Endothelial cell of umbilical vein (primary cell): ENCODE results near the gene MAP1B. TPM values are rescaled to one million over a fixed set of nuclear protein-coding genes. Genes with fewer than 3 reads are reported as not detected.

ENCODE experiments used
- BruUV-seq: library from RNA; stranded (reverse); fragments of 400-500 nt; replicated peaks from 2 replicates; lab custom pipeline; 2021; lab: Mats Ljungman, UMichigan
- CTCF ChIA-PET: fragments of 300-600, 350-600 bp; sonication (Branson Sonifier 250); formaldehyde crosslinking; loops from one replicate; lab custom pipeline; 2021; ENCODE audit warnings: antibody characterized with exemption, inconsistent platforms; lab: Charles Lee
- POLR2A ChIA-PET: fragments of 300-600, 350-600 bp; sonication (Branson Sonifier 250); formaldehyde crosslinking; loops from one replicate; lab custom pipeline; 2021; ENCODE audit warnings: antibody characterized with exemption, inconsistent platforms; lab: Charles Lee
- DNase-seq: peaks from one replicate; pipeline ENCODE4 v3.0.0-alpha.2; 2011; ENCODE audit warnings: low read depth, low spot score
- FAIRE-seq: peaks from 2 replicates; lab custom pipeline; 2011; peaks lifted over from hg19 to GRCh38; lab: Jason Lieb, UNC
- H2AFZ ChIP-seq: 2 replicates; pipeline ENCODE4 v1.6.0; 2012; ENCODE audit warnings: low read depth, low read length, control low read depth, inconsistent platforms
- H3K27ac ChIP-seq: 2 replicates; pipeline ENCODE4 v1.5.1; 2011; ENCODE audit warnings: low read depth, mild to moderate bottlenecking, control low read depth, low read length, moderate library complexity; ENCODE audit not compliant: insufficient read depth
- H3K27me3 ChIP-seq, 2 experiments: 2 replicates each; pipeline versions ENCODE4 v1.6.0 to v1.6.1; 2011; ENCODE audit warnings: low read length in 2 of 2, mixed read lengths in 1 of 2; ENCODE audit not compliant: control insufficient read depth in 2 of 2, insufficient read depth in 2 of 2
- H3K36me3 ChIP-seq, 2 experiments: 2 replicates in 1 of 2; 3 replicates in 1 of 2; pipeline ENCODE4 v1.5.1; 2011; ENCODE audit warnings: low read length in 2 of 2, mild to moderate bottlenecking in 1 of 2, moderate library complexity in 1 of 2; ENCODE audit not compliant: control insufficient read depth in 2 of 2, insufficient read depth in 2 of 2; ENCODE audit errors: extremely low read depth in 1 of 2
- H3K4me1 ChIP-seq: 3 replicates; pipeline ENCODE4 v1.5.1; 2011; ENCODE audit warnings: mild to moderate bottlenecking, low read length; ENCODE audit not compliant: control insufficient read depth, insufficient read depth; ENCODE audit errors: extremely low read depth
- H3K4me2 ChIP-seq: 2 replicates; pipeline ENCODE4 v1.6.1; 2011; ENCODE audit warnings: low read length, control low read depth, mixed read lengths; ENCODE audit not compliant: insufficient read depth
- H3K4me3 ChIP-seq, 3 experiments: fragments of 200-600 bp in 1 of 3; sonication (generic), shearing (Covaris generic) in 1 of 3; replicated peaks in 1 of 3; 2 replicates each; pipeline ENCODE4 v1.5.1; 2011 to 2016; ENCODE audit warnings: control low read depth in 3 of 3, low read length in 3 of 3, mild to moderate bottlenecking in 2 of 3, inconsistent platforms in 1 of 3, low read depth in 1 of 3, moderate library complexity in 1 of 3; ENCODE audit not compliant: insufficient read depth in 1 of 3
- H3K79me2 ChIP-seq: 2 replicates; pipeline ENCODE4 v1.6.0; 2012; ENCODE audit warnings: low read length, inconsistent platforms; ENCODE audit not compliant: control insufficient read depth, insufficient read depth
- H3K9ac ChIP-seq: replicated peaks from 2 replicates; pipeline ENCODE3; 2011; ENCODE audit warnings: low read length, control low read depth; ENCODE audit not compliant: insufficient read depth; ENCODE audit errors: extremely low read depth
- H3K9me1 ChIP-seq: replicated peaks from 3 replicates; pipeline ENCODE4 v1.6.0; 2011; ENCODE audit warnings: mild to moderate bottlenecking, low read length; ENCODE audit not compliant: control insufficient read depth, insufficient read depth; ENCODE audit errors: extremely low read depth
- H3K9me3 ChIP-seq: replicated peaks from 2 replicates; pipeline ENCODE4 v1.5.1; 2012; ENCODE audit warnings: low read length, inconsistent platforms; ENCODE audit not compliant: control insufficient read depth, insufficient read depth
- H4K20me1 ChIP-seq: replicated peaks from 2 replicates; pipeline ENCODE3; 2011; ENCODE audit warnings: mild to moderate bottlenecking, low read length; ENCODE audit not compliant: control insufficient read depth, insufficient read depth; ENCODE audit errors: extremely low read depth
- CTCF ChIP-seq, 2 donors: IDR thresholded peaks; 1 replicate in 1 of 2; 2 replicates in 1 of 2; pipeline ENCODE4 v1.5.1; 2011; ENCODE audit warnings: low read length in 2 of 2, mild to moderate bottlenecking in 2 of 2, moderate library complexity in 2 of 2, control low read depth in 1 of 2, inconsistent platforms in 1 of 2, low read depth in 1 of 2; ENCODE audit not compliant: insufficient read depth in 1 of 2; ENCODE audit errors: extremely low read depth in 1 of 2
- EZH2 ChIP-seq: IDR thresholded peaks from 2 replicates; pipeline ENCODE4 v1.6.1; 2012; ENCODE audit warnings: borderline replicate concordance, low read depth, mild to moderate bottlenecking, moderate library complexity, low read length, inconsistent platforms; ENCODE audit not compliant: severe bottlenecking
- FOS ChIP-seq: IDR thresholded peaks from 2 replicates; pipeline ENCODE4 v1.6.1; 2011; ENCODE audit warnings: mild to moderate bottlenecking, low read length, moderate library complexity, borderline replicate concordance; ENCODE audit not compliant: insufficient read depth
- GATA2 ChIP-seq: IDR thresholded peaks from 2 replicates; pipeline ENCODE4 v1.7.0; 2011; ENCODE audit warnings: low read depth, mild to moderate bottlenecking, moderate library complexity, mixed read lengths, low read length; ENCODE audit not compliant: insufficient read length, insufficient read depth
- JUN ChIP-seq: IDR thresholded peaks from 2 replicates; pipeline ENCODE4 v1.6.1; 2011; ENCODE audit warnings: borderline replicate concordance, low read depth; ENCODE audit not compliant: insufficient read length, insufficient read depth
- MAX ChIP-seq: IDR thresholded peaks from 2 replicates; pipeline ENCODE4 v1.6.1; 2011; ENCODE audit not compliant: insufficient read depth, insufficient read length
- MYC ChIP-seq: IDR thresholded peaks from one replicate; pipeline ENCODE4 v1.6.1; 2011; ENCODE audit warnings: mild to moderate bottlenecking, low read depth, low read length
- POLR2A ChIP-seq: IDR thresholded peaks from 2 replicates; pipeline ENCODE4 v1.6.1; 2012; ENCODE audit warnings: low read depth, mild to moderate bottlenecking, control low read depth, low read length
- POLR2AphosphoS5 ChIP-seq: IDR thresholded peaks from 2 replicates; pipeline ENCODE4 v1.6.1; 2012; ENCODE audit warnings: low read depth, mild to moderate bottlenecking, control low read depth, low read length, moderate library complexity; ENCODE audit not compliant: insufficient read depth
- dilution Hi-C: fragments of 300-500 bp; cut with MboI; formaldehyde crosslinking; loops from one replicate; pipeline ENCODE4 v1.15.0; 2019; ENCODE audit warnings: low sequenced_read_pairs; ENCODE audit not compliant: extremely low pct_ligation_motif_present
- intact Hi-C: fragments of 100-400 bp; cut with micrococcal nuclease; formaldehyde crosslinking; loops from one replicate; pipeline ENCODE4 v1.10.0; 2022
- polyA plus RNA-seq, 4 experiments: library from polyadenylated mRNA; depleted of rRNA in 3 of 4; stranded (reverse) in 3 of 4; unstranded in 1 of 4; fragments of >200 nt; gene quantifications; 2 replicates each; pipeline versions ENCODE4 v1.2.1 to v1.2.3, GENCODE V29; 2011 to 2012; ENCODE audit warnings: missing spikeins in 1 of 4
- total RNA-seq: library from RNA; stranded (reverse); gene quantifications from 2 replicates; pipeline ENCODE4 v1.2.3, GENCODE V29; 2021

The MAP1B gene
- total and polyA plus RNA-seq, 2 donors (not counting 3 experiments of a cell fraction or from before 2014, with no cell fraction given): 55.9 to 263 TPM

- Histone ChIP-seq H3K9me1 (no peaks in the 10 kb centered on the region), H3K79me2 (no peaks in the 10 kb centered on the region), H3K27ac (no peak overlapping the region), H3K4me1 (peaks cover 6% of the 10 kb centered on the region), H3K4me2 (no peak overlapping the region), H4K20me1 (no peaks in the 10 kb centered on the region), H3K9ac (no peak overlapping the region), H2AFZ (no peak overlapping the region), H3K36me3 (no peaks in the 10 kb centered on the region), H3K27me3 (peaks cover 25 to 30% of the 10 kb centered on the region in 2 experiments), H3K4me3 (no peak overlapping the region), H3K9me3 (no peaks in the 10 kb centered on the region)
- TF ChIP-seq POLR2AphosphoS5: no peak
- TF ChIP-seq MYC: no peak
- no peak for TF ChIP-seq FOS
- TF ChIP-seq GATA2: no peak
- no peak for TF ChIP-seq CTCF (IDR thresholded peaks at IDR 0.05; ENCODE audit: extremely low read depth in 1 of 2, insufficient read depth in 1 of 2, low read depth in 1 of 2, low read length in 2 of 2)
- no peak for TF ChIP-seq EZH2
- TF ChIP-seq MAX: no peak
- no peak for TF ChIP-seq POLR2A
- no peak for TF ChIP-seq JUN
- ChIA-PET POLR2A (no interaction called here), CTCF (no interaction called here)
- intact Hi-C loops: no loop called here
- DNase-seq: no peak
- dilution Hi-C loops: no loop called here
- no peak for FAIRE-seq
- no TSS peak for BruUV-seq
Observed at GRCh38 chr5:72082048-72082447, 25.2 kb upstream of the MAP1B start.
